Measurements from ENCODE around the gene CCDC148.

The CCDC148 gene

DNA sequence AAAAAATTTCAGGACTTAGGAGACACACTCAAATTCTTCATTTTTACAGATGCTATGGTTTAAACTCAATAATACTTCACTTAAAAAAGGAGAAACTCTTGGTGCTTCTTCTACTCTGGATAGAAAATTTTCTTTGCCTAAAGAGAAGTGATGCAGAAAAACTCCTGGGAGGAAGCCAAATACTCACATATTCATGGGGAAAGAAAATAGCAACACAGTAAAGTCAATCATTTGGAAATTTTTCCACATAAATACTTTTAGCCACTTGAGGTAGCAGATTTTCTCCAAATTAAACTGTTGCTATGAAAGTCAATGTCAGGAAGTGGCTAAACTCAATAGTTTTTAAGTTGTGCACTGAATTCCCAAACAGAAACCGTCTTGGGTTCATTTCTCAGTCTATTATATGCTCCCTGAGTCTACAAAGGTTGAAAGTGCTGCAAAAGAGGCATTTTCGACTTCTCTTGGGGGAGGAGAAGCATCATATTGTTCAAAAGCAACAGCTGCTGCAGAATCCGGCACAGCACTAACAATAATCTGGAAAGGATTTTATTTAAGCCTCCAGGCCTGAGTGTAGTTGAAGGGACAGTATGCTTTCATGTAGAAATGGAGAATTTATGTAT, 273.8 kb downstream of the CCDC148 start:
- FAIRE-seq (no peak), DNase-seq (ENCODE audit: low spot score) (no peak)

DNA sequence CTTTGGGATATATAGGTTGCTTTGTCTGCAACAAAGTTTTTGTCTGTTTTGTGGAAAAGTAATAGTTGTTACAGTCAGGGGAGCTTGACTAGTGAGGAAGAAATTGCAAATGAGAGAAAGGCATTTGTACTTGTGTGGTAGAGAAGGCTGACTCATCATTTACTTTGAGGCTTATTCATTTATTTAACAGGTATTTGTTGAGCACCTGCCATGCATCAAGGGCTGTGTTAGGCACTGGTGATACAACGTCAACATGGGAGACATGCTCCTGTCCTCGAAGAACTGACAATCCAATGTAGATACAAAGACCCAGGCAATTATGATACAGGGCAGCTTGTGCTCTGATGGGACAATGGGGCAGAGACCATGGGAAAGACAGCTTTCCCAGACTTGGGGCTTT, 275.4 kb downstream of the CCDC148 start:
- FAIRE-seq = no peak
- no peak for DNase-seq (ENCODE audit: low spot score)

GRCh38 chr2:158179660-158180059, 276.9 kb downstream of the CCDC148 start:
- peak; percentile 25 for DNase-seq (ENCODE audit: low spot score)
- FAIRE-seq = peak; percentile 52

- no peak for FAIRE-seq
- no peak for DNase-seq (ENCODE audit: low spot score)
Observed at GRCh38 chr2:158178646-158179045, 277.9 kb downstream of the CCDC148 start.

DNA sequence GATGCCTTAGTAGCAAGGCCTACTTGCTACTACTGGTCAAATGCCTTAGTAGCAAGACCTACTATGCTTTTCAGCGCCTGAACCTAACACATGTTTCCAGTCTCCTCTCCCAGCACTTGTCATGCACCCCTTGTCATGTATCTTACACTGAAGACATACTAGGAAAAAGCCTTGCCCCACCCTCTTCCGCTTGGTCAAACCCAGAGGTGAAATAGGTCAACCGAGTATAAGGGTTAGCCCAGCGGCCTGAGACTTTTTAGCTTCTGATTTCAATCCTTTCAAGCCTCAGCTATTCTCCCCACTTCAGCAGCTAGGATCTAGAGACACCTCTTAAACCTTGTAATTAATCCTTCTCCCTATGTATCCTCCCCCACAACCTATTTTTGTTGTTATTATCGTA, 281.6 kb downstream of the CCDC148 start:
- FAIRE-seq (no peak), DNase-seq (ENCODE audit: low spot score) (no peak)

GRCh38 chr2:158174495-158174894, 282.1 kb downstream of the CCDC148 start:
- DNase-seq (ENCODE audit: low spot score) (no peak), FAIRE-seq (no peak)

- DNase-seq (ENCODE audit: low spot score) (no peak), FAIRE-seq (no peak)
Observed at GRCh38 chr2:158172719-158173118, 283.8 kb downstream of the CCDC148 start.

GRCh38 chr2:158154596-158154995, 302.0 kb downstream of the CCDC148 start:
- no peak for DNase-seq (ENCODE audit: low spot score)
- no peak for FAIRE-seq

GRCh38 chr2:158153270-158154015, 303.1 kb downstream of the CCDC148 start:
- FAIRE-seq (no peak), DNase-seq (ENCODE audit: low spot score) (no peak)

GRCh38 chr2:158144914-158145625, 311.5 kb downstream of the CCDC148 start:
- no peak for FAIRE-seq
- no peak for DNase-seq (ENCODE audit: low spot score)

GRCh38 chr2:158143703-158144360, 312.7 kb downstream of the CCDC148 start:
- FAIRE-seq = no peak

DNA sequence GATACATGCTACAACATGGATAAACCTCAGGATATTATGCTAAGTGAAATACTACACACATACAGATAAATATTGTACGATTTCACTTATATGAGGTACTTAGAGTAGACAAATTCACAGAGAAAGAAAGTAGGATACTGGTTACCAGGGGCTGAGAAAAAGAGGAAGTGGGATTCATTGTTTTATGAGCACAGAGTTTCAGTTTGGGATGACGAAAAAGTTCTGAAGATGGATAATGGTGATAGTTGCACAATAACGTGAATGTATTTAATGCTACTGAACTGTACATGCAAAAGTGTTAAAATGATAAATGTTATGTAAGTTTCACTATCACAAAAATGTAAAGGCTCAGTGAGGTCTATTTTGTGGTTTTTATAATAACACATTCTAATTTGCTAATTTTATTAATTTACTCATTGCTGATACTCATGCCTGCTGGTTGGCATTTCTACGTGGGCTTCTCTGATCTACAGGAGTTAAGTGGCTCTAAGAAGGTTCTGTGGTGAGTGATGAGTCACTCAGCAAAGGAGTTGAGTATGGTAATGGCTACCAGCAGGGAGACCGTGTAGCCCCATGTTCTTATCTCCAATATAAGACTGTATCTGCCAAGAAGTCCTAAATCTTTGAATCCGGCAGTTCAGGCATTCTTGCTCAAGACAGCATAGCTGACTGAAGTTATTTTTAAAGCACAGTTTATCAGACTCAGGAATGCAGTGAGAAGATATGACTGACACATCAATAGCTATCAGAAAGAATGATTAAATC, 313.8 kb downstream of the CCDC148 start:
- FAIRE-seq = no peak
- DNase-seq (ENCODE audit: low spot score) = no peak

More at GRCh38 chr2:158143703-158144360, 312.7 kb downstream of the CCDC148 start:
- no peak for DNase-seq (ENCODE audit: low spot score)

DNA sequence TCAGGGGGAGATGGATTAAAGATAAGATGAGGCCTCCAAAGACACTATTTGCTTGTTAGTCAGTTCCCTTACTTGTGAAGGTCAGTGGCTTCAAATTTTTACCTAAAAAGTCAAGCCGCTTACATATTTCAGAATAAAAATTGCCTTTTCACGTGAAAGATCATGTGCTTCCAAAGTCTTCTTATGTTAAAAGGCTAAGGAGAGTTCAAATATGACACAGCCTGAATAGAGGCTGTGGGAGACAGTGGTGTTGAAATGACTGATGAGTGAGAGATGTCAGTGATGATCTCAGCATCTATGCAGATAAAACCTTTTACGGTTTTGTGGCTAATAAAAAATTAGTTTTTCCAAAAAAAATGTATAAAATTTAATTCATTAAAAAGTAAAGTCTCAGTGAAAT, 314.4 kb downstream of the CCDC148 start:
- no peak for DNase-seq (ENCODE audit: low spot score)
- no peak for FAIRE-seq

- FAIRE-seq (no peak), DNase-seq (ENCODE audit: low spot score) (no peak)
Observed at GRCh38 chr2:158140201-158140600, 316.4 kb downstream of the CCDC148 start.

DNA sequence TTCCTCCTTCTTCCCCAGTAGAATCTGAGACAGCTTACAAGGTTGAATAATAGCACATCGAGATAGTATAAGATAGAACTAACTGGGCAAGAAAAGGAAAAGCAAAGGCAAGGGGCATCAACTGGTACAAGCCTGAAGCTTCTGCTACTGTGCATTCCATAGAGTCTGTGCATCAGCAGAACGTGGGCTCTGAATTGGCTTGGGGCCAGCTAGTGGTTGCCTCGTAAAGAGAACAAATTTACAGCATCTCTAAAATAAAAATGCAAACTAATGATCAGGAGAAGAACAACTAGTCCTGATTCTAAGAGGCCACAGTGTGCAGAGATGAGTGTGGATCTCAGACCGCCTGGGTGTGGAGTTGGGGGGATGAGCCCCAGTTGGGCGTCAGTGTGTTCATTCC, 318.3 kb downstream of the CCDC148 start:
- DNase-seq (ENCODE audit: low spot score) = no peak

DNA sequence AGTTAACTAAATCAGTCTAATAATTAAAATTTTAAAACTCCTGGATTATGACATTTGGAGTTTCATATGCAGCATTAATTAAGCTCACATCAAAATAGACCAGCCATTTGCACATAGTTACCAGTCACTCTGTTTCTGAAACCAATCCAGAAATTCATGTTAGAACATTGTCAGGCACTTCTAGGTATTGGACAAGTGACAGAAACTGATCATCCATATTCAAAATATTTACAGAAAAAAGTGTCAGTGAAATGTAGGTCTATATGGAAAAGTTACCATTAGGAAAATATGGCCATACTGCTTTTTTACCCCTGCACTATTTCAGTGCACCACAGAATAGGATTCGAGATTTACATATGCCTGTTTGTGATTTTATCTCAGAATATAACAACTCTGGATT, 321.5 kb downstream of the CCDC148 start:
- FAIRE-seq (no peak), DNase-seq (ENCODE audit: low spot score) (no peak)

More for the DNA sequence above, 318.3 kb downstream of the CCDC148 start:
- FAIRE-seq = no peak

DNA sequence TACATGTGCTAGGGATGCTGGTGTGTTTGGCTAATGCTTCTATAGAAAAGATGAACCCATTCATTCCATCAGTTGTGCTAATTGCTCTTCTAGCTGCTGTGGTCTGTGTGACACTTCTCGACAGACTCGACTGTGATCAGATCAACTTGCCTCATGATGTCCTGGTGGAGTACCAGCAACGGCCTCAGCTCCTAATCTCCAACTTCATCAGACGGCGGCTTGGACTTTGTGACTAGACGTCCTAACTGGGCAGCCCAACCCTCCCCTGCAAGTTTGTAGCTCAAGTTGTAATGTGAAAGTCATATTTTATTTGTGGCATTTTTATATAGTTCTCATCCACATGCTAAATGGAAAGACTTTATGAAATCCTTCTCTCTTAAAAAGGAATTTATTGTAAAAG, 321.9 kb downstream of the CCDC148 start:
- DNase-seq (ENCODE audit: low spot score) (no peak), FAIRE-seq (no peak)

DNA sequence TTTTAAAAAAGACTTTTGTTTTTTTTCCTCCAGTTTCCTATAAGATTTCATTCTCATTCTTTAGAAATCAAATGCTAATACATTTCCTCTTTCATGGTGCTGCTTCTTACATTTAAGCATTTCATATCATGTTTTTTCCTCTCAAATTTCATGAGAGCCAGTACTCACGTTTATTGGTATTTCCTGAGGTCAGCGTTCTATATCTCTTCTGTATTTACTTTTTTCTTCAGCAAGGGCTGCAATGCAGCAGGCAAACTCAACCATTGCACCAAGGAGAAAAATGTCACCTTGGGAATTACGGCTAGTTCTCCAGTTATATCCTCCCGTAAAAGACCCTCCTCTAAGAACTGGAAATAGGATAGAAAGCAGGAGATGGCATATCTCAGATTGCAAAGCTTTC, 322.5 kb downstream of the CCDC148 start:
- FAIRE-seq (no peak), DNase-seq (ENCODE audit: low spot score) (no peak)

DNA sequence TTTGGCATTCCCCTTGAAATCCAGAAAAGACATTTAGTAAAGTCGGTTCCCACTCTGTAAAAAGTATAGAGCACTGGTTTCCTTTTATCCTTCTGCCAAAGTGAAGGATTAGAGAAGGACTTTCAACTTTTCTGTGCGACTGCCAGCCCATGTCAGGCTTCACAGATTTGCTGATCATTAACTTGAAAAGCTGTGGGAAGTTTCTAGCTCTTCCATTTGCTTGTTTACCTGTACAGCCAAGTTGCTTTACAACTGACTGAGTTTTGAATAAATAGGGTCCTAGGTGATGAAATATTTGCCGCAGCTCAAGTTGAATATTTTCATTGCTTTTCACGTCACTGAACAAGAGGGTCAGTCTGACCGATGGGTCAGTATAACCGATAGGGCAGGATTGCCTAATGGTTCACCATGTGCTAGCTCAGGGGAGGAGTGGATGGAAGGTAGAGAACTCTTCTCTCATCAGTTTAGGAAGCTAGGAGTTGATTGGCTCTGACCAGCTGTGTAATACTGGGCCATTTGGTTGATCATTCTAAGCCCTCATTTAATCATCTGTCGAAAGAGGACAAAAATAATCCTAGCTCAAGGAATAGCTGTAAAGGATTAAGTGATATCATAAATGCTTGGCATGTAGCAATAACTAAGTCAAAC, 324.5 kb downstream of the CCDC148 start:
- FAIRE-seq (peak; percentile 95), DNase-seq (ENCODE audit: low spot score) (peak; percentile 69)

- FAIRE-seq (no peak), DNase-seq (ENCODE audit: low spot score) (no peak)
Observed at GRCh38 chr2:158131483-158131912, 325.1 kb downstream of the CCDC148 start.

Measured in RCC 7860 (cell line).